K562 (cell line): ENCODE data around the gene THUMPD1. TPM values are rescaled to one million over a fixed set of nuclear protein-coding genes. Genes with fewer than 3 reads are reported as not detected.
A peak's percentile ranks its signal among the peaks of the same experiment; 100 is the strongest.

ENCODE experiments used
- ATF7 ChIP-seq: fragments of 450-650 bp; IDR thresholded peaks from 2 replicates; pipeline ENCODE4 v1.7.1; 2014; ENCODE audit warnings: mild to moderate bottlenecking, moderate library complexity
- JUN ChIP-seq, 2 experiments: sonication (generic) in 1 of 2; formaldehyde crosslinking in 1 of 2; IDR thresholded peaks; 2 replicates each; pipeline versions ENCODE4 v1.6.1 to v1.8.0; 2012 to 2022; ENCODE audit warnings: borderline replicate concordance in 2 of 2, mild to moderate bottlenecking in 2 of 2, improper control_type of control experiment in 1 of 2, low read depth in 1 of 2, low read length in 1 of 2, missing genetic modification reagents in 1 of 2
- MTA3 ChIP-seq: fragments of 450-650 bp; formaldehyde crosslinking; IDR thresholded peaks from 2 replicates; pipeline ENCODE4 v1.6.1; 2017; ENCODE audit warnings: mild to moderate bottlenecking, borderline replicate concordance
- MYNN ChIP-seq, 2 experiments: sonication (generic); formaldehyde crosslinking in 1 of 2; IDR thresholded peaks; 2 replicates each; pipeline versions ENCODE4 v1.5.0 to v1.6.1; 2016 to 2020; ENCODE audit warnings: antibody characterized with exemption in 1 of 2, missing genetic modification reagents in 1 of 2
- NCOR1 ChIP-seq: fragments of 450-650 bp; IDR thresholded peaks from 2 replicates; pipeline ENCODE4 v1.6.1; 2016; ENCODE audit warnings: mild to moderate bottlenecking, moderate library complexity
- NR2F6 ChIP-seq: fragments of 450-650 bp; formaldehyde crosslinking; IDR thresholded peaks from 2 replicates; pipeline ENCODE4 v1.4.0; 2020; ENCODE audit warnings: mild to moderate bottlenecking
- POLR2G ChIP-seq: fragments of 200-400 bp; formaldehyde crosslinking; IDR thresholded peaks from 2 replicates; pipeline ENCODE4 v1.6.1; 2017; ENCODE audit warnings: low read depth, mild to moderate bottlenecking, antibody characterized with exemption, low read length, moderate library complexity
- RNF2 ChIP-seq: sonication (generic); IDR thresholded peaks from 2 replicates; pipeline ENCODE4 v1.6.1; 2016
- SRF ChIP-seq, 2 experiments: fragments of 250-450, 450-650 bp in 1 of 2; sonication (Bioruptor Pico) in 1 of 2; sonication (generic) in 1 of 2; formaldehyde crosslinking; IDR thresholded peaks; 2 replicates each; pipeline versions ENCODE4 v1.5.0 to v1.5.1; 2020 to 2022; ENCODE audit warnings: mild to moderate bottlenecking in 1 of 2, missing genetic modification reagents in 1 of 2
- TBP ChIP-seq: optimal IDR thresholded peaks from 2 replicates; pipeline ENCODE3; 2011; ENCODE audit warnings: low read depth, low read length, improper control_type of control experiment
- ZKSCAN1 ChIP-seq: fragments of 150-350 bp; IDR thresholded peaks from 2 replicates; pipeline ENCODE4 v1.6.1; 2016; ENCODE audit warnings: low read depth, low read length
- ZNF3 ChIP-seq: fragments of 250-450 bp; sonication (Bioruptor Pico); IDR thresholded peaks from 2 replicates; pipeline ENCODE4 v1.5.0; 2021; ENCODE audit warnings: mild to moderate bottlenecking, moderate library complexity
- polyA plus RNA-seq, 8 experiments: library from polyadenylated mRNA; depleted of rRNA in 4 of 8; stranded (reverse) in 5 of 8; unstranded in 3 of 8; fragments of >200 nt; fragmentation: Nextera tagmentation in 2 of 8; fragmentation: Illumina TruSeq in 1 of 8; extraction: Ambion mirVana in 2 of 8; extraction: Trizol in 1 of 8; gene quantifications; 2 replicates each; pipeline versions ENCODE4 v1.2.1 to v1.2.3, GENCODE V29; 2011 to 2014; ENCODE audit warnings: inconsistent platforms in 1 of 8, missing spikeins in 1 of 8
- total RNA-seq, 7 experiments: library from RNA; depleted of rRNA in 6 of 7; stranded (reverse); fragments of >200 nt in 6 of 7; fragmentation: Illumina TruSeq in 2 of 7; extraction: Trizol in 2 of 7; gene quantifications; 2 replicates each; pipeline versions ENCODE4 v1.2.1 to v1.2.3, GENCODE V29; 2011 to 2021; ENCODE audit warnings: low replicate concordance in 1 of 7
- TF ChIP-seq, protein P1 (sequence below): sonication (generic); formaldehyde crosslinking; IDR thresholded peaks from 2 replicates; pipeline ENCODE4 v1.8.1; 2023; ENCODE audit warnings: mild to moderate bottlenecking, missing genetic modification reagents
- TF ChIP-seq, protein P2 (sequence below), 2 experiments: fragments of 200-800 bp in 1 of 2; sonication (Bioruptor generic) in 1 of 2; sonication (generic) in 1 of 2; formaldehyde crosslinking in 1 of 2; IDR thresholded peaks in 1 of 2; conservative IDR thresholded peaks in 1 of 2; 2 replicates each; pipeline versions ENCODE4 v1.5.0 to v1.6.1; 2016 to 2020; ENCODE audit warnings: missing compliant biosample characterization in 1 of 2, missing genetic modification characterization in 1 of 2, missing genetic modification reagents in 1 of 2
- TF ChIP-seq, protein P3 (sequence below), 2 experiments: fragments of 450-650 bp; IDR thresholded peaks; 2 replicates each; pipeline ENCODE4 v1.6.1; 2018; ENCODE audit warnings: mild to moderate bottlenecking in 2 of 2, low read depth in 1 of 2; ENCODE audit not compliant: partially characterized antibody in 2 of 2
- TF ChIP-seq, protein P4 (sequence below), 2 experiments: fragments of 450-650 bp; conservative IDR thresholded peaks; 2 replicates each; pipeline ENCODE4 v1.6.1; 2017; ENCODE audit warnings: mild to moderate bottlenecking in 2 of 2, moderate library complexity in 2 of 2

Gene THUMPD1
- total and polyA plus RNA-seq, 9 of the 15 experiments (the other 6 are each of a cell fraction or from before 2014, with no cell fraction given), result 37.8 to 101 (median 56.8) TPM

DNA sequence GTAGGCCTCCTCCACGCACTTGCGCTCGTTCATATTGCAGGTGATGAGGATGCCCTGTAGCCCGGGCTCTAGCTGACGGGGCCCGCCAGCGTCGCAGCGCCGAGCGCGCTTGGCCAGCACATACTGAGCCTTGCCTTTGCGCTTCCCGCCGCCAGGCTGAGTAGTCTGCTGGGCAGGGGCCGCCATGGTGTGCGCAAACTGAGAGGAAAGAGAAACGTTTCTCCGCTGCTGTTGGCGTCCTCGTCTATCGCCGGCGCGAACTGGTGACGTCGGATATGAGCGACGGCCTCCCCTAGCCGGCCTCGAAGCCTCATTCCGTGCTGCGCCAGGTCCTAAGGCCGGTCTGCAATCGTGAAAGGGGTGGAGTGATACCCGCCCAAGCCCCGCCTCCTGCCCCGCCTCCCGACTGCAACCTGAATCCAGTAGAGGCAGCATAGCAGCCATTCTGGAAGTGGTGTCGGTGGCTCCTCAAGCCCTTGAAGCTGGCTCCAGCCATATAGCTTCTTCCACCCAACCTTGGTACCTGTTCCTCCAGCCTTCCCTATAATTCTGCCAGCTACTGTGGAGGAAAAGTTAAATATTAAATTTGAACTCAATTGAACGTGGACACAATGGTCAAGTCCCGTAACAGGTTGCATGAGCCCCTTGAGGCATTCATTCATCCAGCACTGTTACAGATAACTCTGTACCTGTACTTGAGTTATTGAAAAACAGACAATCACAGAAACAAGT lies at the start of gene THUMPD1 (continued):
- TF ChIP-seq, protein P1, sequence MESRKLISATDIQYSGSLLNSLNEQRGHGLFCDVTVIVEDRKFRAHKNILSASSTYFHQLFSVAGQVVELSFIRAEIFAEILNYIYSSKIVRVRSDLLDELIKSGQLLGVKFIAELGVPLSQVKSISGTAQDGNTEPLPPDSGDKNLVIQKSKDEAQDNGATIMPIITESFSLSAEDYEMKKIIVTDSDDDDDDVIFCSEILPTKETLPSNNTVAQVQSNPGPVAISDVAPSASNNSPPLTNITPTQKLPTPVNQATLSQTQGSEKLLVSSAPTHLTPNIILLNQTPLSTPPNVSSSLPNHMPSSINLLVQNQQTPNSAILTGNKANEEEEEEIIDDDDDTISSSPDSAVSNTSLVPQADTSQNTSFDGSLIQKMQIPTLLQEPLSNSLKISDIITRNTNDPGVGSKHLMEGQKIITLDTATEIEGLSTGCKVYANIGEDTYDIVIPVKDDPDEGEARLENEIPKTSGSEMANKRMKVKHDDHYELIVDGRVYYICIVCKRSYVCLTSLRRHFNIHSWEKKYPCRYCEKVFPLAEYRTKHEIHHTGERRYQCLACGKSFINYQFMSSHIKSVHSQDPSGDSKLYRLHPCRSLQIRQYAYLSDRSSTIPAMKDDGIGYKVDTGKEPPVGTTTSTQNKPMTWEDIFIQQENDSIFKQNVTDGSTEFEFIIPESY (CRISPR knock-in tag), result peak; percentile 10; the same call in 1 of the 2 replicates
- TF ChIP-seq ZKSCAN1 (peak; percentile 40; the same call in 1 of the 2 replicates), SRF (CRISPR knock-in tag; IDR thresholded peaks at IDR 0.05) (0 out of 4 replicates have a peak, but pooled peaks of 1 of the 2 experiments have one; percentile 9), RNF2 (peak; percentile 83; the same call in 1 of the 2 replicates), NCOR1 (peak; percentile 41), MYNN (IDR thresholded peaks at IDR 0.05) (peak; percentile 76), MYNN (CRISPR knock-in tag; IDR thresholded peaks at IDR 0.05) (no peak), ATF7 (peak; percentile 85), POLR2G (peak; percentile 92), NR2F6 (peak; percentile 88), TBP (peak; percentile 73), MTA3 (peak; percentile 61; the same call in 1 of the 2 replicates), JUN (IDR thresholded peaks at IDR 0.05; ENCODE audit: borderline replicate concordance, low read depth, low read length) (peak; percentile 65; the same call in 1 of the 2 replicates), JUN (CRISPR knock-in tag; IDR thresholded peaks at IDR 0.05; ENCODE audit: borderline replicate concordance) (no peak), ZNF3 (CRISPR knock-in tag) (no peak)
- TF ChIP-seq, protein P2, sequence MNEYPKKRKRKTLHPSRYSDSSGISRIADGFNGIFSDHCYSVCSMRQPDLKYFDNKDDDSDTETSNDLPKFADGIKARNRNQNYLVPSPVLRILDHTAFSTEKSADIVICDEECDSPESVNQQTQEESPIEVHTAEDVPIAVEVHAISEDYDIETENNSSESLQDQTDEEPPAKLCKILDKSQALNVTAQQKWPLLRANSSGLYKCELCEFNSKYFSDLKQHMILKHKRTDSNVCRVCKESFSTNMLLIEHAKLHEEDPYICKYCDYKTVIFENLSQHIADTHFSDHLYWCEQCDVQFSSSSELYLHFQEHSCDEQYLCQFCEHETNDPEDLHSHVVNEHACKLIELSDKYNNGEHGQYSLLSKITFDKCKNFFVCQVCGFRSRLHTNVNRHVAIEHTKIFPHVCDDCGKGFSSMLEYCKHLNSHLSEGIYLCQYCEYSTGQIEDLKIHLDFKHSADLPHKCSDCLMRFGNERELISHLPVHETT (CRISPR knock-in tag; conservative IDR thresholded peaks at IDR 0.05 in 1 of 2, IDR thresholded peaks at IDR 0.05 in 1 of 2), result peak in 1 of 2 experiments; percentile 47; a peak in 1 of 4 replicates
- TF ChIP-seq, protein P3, sequence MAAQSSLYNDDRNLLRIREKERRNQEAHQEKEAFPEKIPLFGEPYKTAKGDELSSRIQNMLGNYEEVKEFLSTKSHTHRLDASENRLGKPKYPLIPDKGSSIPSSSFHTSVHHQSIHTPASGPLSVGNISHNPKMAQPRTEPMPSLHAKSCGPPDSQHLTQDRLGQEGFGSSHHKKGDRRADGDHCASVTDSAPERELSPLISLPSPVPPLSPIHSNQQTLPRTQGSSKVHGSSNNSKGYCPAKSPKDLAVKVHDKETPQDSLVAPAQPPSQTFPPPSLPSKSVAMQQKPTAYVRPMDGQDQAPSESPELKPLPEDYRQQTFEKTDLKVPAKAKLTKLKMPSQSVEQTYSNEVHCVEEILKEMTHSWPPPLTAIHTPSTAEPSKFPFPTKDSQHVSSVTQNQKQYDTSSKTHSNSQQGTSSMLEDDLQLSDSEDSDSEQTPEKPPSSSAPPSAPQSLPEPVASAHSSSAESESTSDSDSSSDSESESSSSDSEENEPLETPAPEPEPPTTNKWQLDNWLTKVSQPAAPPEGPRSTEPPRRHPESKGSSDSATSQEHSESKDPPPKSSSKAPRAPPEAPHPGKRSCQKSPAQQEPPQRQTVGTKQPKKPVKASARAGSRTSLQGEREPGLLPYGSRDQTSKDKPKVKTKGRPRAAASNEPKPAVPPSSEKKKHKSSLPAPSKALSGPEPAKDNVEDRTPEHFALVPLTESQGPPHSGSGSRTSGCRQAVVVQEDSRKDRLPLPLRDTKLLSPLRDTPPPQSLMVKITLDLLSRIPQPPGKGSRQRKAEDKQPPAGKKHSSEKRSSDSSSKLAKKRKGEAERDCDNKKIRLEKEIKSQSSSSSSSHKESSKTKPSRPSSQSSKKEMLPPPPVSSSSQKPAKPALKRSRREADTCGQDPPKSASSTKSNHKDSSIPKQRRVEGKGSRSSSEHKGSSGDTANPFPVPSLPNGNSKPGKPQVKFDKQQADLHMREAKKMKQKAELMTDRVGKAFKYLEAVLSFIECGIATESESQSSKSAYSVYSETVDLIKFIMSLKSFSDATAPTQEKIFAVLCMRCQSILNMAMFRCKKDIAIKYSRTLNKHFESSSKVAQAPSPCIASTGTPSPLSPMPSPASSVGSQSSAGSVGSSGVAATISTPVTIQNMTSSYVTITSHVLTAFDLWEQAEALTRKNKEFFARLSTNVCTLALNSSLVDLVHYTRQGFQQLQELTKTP (IDR thresholded peaks at IDR 0.05; ENCODE audit: low read depth in 1 of 2, partially characterized antibody in 2 of 2), result peak in 1 of 2 experiments; percentile 49
- TF ChIP-seq, protein P4, sequence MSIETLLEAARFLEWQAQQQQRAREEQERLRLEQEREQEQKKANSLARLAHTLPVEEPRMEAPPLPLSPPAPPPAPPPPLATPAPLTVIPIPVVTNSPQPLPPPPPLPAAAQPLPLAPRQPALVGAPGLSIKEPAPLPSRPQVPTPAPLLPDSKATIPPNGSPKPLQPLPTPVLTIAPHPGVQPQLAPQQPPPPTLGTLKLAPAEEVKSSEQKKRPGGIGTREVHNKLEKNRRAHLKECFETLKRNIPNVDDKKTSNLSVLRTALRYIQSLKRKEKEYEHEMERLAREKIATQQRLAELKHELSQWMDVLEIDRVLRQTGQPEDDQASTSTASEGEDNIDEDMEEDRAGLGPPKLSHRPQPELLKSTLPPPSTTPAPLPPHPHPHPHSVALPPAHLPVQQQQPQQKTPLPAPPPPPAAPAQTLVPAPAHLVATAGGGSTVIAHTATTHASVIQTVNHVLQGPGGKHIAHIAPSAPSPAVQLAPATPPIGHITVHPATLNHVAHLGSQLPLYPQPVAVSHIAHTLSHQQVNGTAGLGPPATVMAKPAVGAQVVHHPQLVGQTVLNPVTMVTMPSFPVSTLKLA (conservative IDR thresholded peaks at IDR 0.05), result peak; percentile 39 to 85
